Measurements from ENCODE around the gene STK4.

STK4 gene

GRCh38 chr20:45064812-45065211 lies 98.5 kb downstream of the STK4 start:
- H3K4me3 ChIP-seq (ENCODE audit: insufficient read length, low read depth), result no peak overlapping the region
- H3K27me3 ChIP-seq (ENCODE audit: insufficient read depth, insufficient read length), result no peaks in the 10 kb centered on the region
- DNase-seq (ENCODE audit: low read depth, low spot score), result no peak
- peaks cover 3% of the 10 kb centered on the region for H3K36me3 ChIP-seq (ENCODE audit: insufficient read depth, insufficient read length, low read length)
- no peak overlapping the region for H3K9ac ChIP-seq (ENCODE audit: insufficient read length, low read depth)
- no peaks in the 10 kb centered on the region for H3K9me3 ChIP-seq (ENCODE audit: insufficient read depth, low read length)
- no peaks in the 10 kb centered on the region for H3K4me1 ChIP-seq (ENCODE audit: insufficient read depth, insufficient read length)
- no peak for TF ChIP-seq SUZ12 (IDR thresholded peaks at IDR 0.05; ENCODE audit: extremely low read depth, insufficient read depth, insufficient read length)
- TF ChIP-seq YY1 (IDR thresholded peaks at IDR 0.05; ENCODE audit: insufficient read depth, insufficient read length), result no peak
- TF ChIP-seq ZNF274 (IDR thresholded peaks at IDR 0.05; ENCODE audit: low read depth, low read length), result no peak

GRCh38 chr20:45066372-45066771 lies 100.1 kb downstream of the STK4 start:
- H3K36me3 ChIP-seq (ENCODE audit: insufficient read depth, insufficient read length, low read length), result peaks cover 3% of the 10 kb centered on the region
- no peak overlapping the region for H3K9ac ChIP-seq (ENCODE audit: insufficient read length, low read depth)
- H3K4me3 ChIP-seq (ENCODE audit: insufficient read length, low read depth), result no peak overlapping the region
- DNase-seq (ENCODE audit: low read depth, low spot score), result no peak
- no peak for TF ChIP-seq ZNF274 (IDR thresholded peaks at IDR 0.05; ENCODE audit: low read depth, low read length)
- no peak for TF ChIP-seq YY1 (IDR thresholded peaks at IDR 0.05; ENCODE audit: insufficient read depth, insufficient read length)
- TF ChIP-seq SUZ12 (IDR thresholded peaks at IDR 0.05; ENCODE audit: extremely low read depth, insufficient read depth, insufficient read length), result no peak
- H3K4me1 ChIP-seq (ENCODE audit: insufficient read depth, insufficient read length), result no peaks in the 10 kb centered on the region
- H3K9me3 ChIP-seq (ENCODE audit: insufficient read depth, low read length), result no peaks in the 10 kb centered on the region
- H3K27me3 ChIP-seq (ENCODE audit: insufficient read depth, insufficient read length), result no peaks in the 10 kb centered on the region

GRCh38 chr20:45067087-45067486 lies 100.8 kb downstream of the STK4 start:
- no peaks in the 10 kb centered on the region for H3K4me1 ChIP-seq (ENCODE audit: insufficient read depth, insufficient read length)
- H3K36me3 ChIP-seq (ENCODE audit: insufficient read depth, insufficient read length, low read length), result peaks cover 3% of the 10 kb centered on the region
- H3K9me3 ChIP-seq (ENCODE audit: insufficient read depth, low read length), result no peaks in the 10 kb centered on the region
- no peak for TF ChIP-seq SUZ12 (IDR thresholded peaks at IDR 0.05; ENCODE audit: extremely low read depth, insufficient read depth, insufficient read length)
- no peak for TF ChIP-seq YY1 (IDR thresholded peaks at IDR 0.05; ENCODE audit: insufficient read depth, insufficient read length)
- no peak for TF ChIP-seq ZNF274 (IDR thresholded peaks at IDR 0.05; ENCODE audit: low read depth, low read length)
- H3K4me3 ChIP-seq (ENCODE audit: insufficient read length, low read depth), result no peak overlapping the region
- H3K27me3 ChIP-seq (ENCODE audit: insufficient read depth, insufficient read length), result no peaks in the 10 kb centered on the region
- DNase-seq (ENCODE audit: low read depth, low spot score), result no peak
- H3K9ac ChIP-seq (ENCODE audit: insufficient read length, low read depth), result no peak overlapping the region

- Histone ChIP-seq H3K4me1 (ENCODE audit: insufficient read depth, insufficient read length) (no peaks in the 10 kb centered on the region), H3K4me3 (ENCODE audit: insufficient read length, low read depth) (no peak overlapping the region), H3K9me3 (ENCODE audit: insufficient read depth, low read length) (no peaks in the 10 kb centered on the region), H3K9ac (ENCODE audit: insufficient read length, low read depth) (no peak overlapping the region), H3K36me3 (ENCODE audit: insufficient read depth, insufficient read length, low read length) (peaks cover 3% of the 10 kb centered on the region), H3K27me3 (ENCODE audit: insufficient read depth, insufficient read length) (no peaks in the 10 kb centered on the region)
- DNase-seq (ENCODE audit: low read depth, low spot score), result no peak
- TF ChIP-seq ZNF274 (IDR thresholded peaks at IDR 0.05; ENCODE audit: low read depth, low read length), result no peak
- TF ChIP-seq SUZ12 (IDR thresholded peaks at IDR 0.05; ENCODE audit: extremely low read depth, insufficient read depth, insufficient read length), result no peak
- no peak for TF ChIP-seq YY1 (IDR thresholded peaks at IDR 0.05; ENCODE audit: insufficient read depth, insufficient read length)
Observed at GRCh38 chr20:45067558-45067957, 101.2 kb downstream of the STK4 start.

GRCh38 chr20:45069261-45069660 lies 102.9 kb downstream of the STK4 start:
- Histone ChIP-seq H3K4me3 (ENCODE audit: insufficient read length, low read depth) (no peak overlapping the region), H3K9me3 (ENCODE audit: insufficient read depth, low read length) (no peaks in the 10 kb centered on the region), H3K27me3 (ENCODE audit: insufficient read depth, insufficient read length) (no peaks in the 10 kb centered on the region), H3K9ac (ENCODE audit: insufficient read length, low read depth) (no peak overlapping the region), H3K4me1 (ENCODE audit: insufficient read depth, insufficient read length) (no peaks in the 10 kb centered on the region), H3K36me3 (ENCODE audit: insufficient read depth, insufficient read length, low read length) (peaks cover 3% of the 10 kb centered on the region)
- TF ChIP-seq YY1 (IDR thresholded peaks at IDR 0.05; ENCODE audit: insufficient read depth, insufficient read length) (no peak), ZNF274 (IDR thresholded peaks at IDR 0.05; ENCODE audit: low read depth, low read length) (no peak), SUZ12 (IDR thresholded peaks at IDR 0.05; ENCODE audit: extremely low read depth, insufficient read depth, insufficient read length) (no peak)
- no peak for DNase-seq (ENCODE audit: low read depth, low spot score)

- DNase-seq (ENCODE audit: low read depth, low spot score), result no peak
- no peak overlapping the region for H3K9ac ChIP-seq (ENCODE audit: insufficient read length, low read depth)
- peaks cover 21% of the 10 kb centered on the region for H3K36me3 ChIP-seq (ENCODE audit: insufficient read depth, insufficient read length, low read length)
- H3K4me3 ChIP-seq (ENCODE audit: insufficient read length, low read depth), result no peak overlapping the region
- TF ChIP-seq ZNF274 (IDR thresholded peaks at IDR 0.05; ENCODE audit: low read depth, low read length) (no peak), SUZ12 (IDR thresholded peaks at IDR 0.05; ENCODE audit: extremely low read depth, insufficient read depth, insufficient read length) (no peak), YY1 (IDR thresholded peaks at IDR 0.05; ENCODE audit: insufficient read depth, insufficient read length) (no peak)
- no peaks in the 10 kb centered on the region for H3K9me3 ChIP-seq (ENCODE audit: insufficient read depth, low read length)
- H3K4me1 ChIP-seq (ENCODE audit: insufficient read depth, insufficient read length), result no peaks in the 10 kb centered on the region
- no peaks in the 10 kb centered on the region for H3K27me3 ChIP-seq (ENCODE audit: insufficient read depth, insufficient read length)
Observed at GRCh38 chr20:45070932-45071632, 104.8 kb downstream of the STK4 start.

- Histone ChIP-seq H3K27me3 (ENCODE audit: insufficient read depth, insufficient read length) (no peaks in the 10 kb centered on the region), H3K4me3 (ENCODE audit: insufficient read length, low read depth) (no peak overlapping the region), H3K9ac (ENCODE audit: insufficient read length, low read depth) (no peak overlapping the region), H3K4me1 (ENCODE audit: insufficient read depth, insufficient read length) (peaks cover 3% of the 10 kb centered on the region), H3K36me3 (ENCODE audit: insufficient read depth, insufficient read length, low read length) (peaks cover 27% of the 10 kb centered on the region), H3K9me3 (ENCODE audit: insufficient read depth, low read length) (no peaks in the 10 kb centered on the region)
- DNase-seq (ENCODE audit: low read depth, low spot score), result no peak
- TF ChIP-seq ZNF274 (IDR thresholded peaks at IDR 0.05; ENCODE audit: low read depth, low read length) (no peak), SUZ12 (IDR thresholded peaks at IDR 0.05; ENCODE audit: extremely low read depth, insufficient read depth, insufficient read length) (no peak), YY1 (IDR thresholded peaks at IDR 0.05; ENCODE audit: insufficient read depth, insufficient read length) (no peak)
Observed at GRCh38 chr20:45072066-45072465, 105.8 kb downstream of the STK4 start.

Measured in NT2/D1 (cell line).